Mesenchymal stem cell (in vitro differentiated cells and primary cell): Measurements from ENCODE around the gene KIT.

Source experiments
- DNase-seq: peaks from one replicate; pipeline ENCODE4 v3.0.0-alpha.2; 2013
- H2AFZ ChIP-seq: one replicate; pipeline ENCODE4 v1.6.1; 2013; ENCODE audit warnings: low read depth, mild to moderate bottlenecking, control low read depth, inconsistent platforms, low read length, moderate library complexity
- H2AK5ac ChIP-seq: 2 replicates; pipeline ENCODE4 v1.6.1; 2013; ENCODE audit warnings: low read length, moderate library complexity, mild to moderate bottlenecking, inconsistent platforms; ENCODE audit not compliant: severe bottlenecking
- H2BK120ac ChIP-seq: one replicate; pipeline ENCODE4 v1.6.1; 2013; ENCODE audit warnings: low read depth, mild to moderate bottlenecking, inconsistent platforms, low read length, moderate library complexity
- H2BK12ac ChIP-seq, 2 experiments: one replicate each; pipeline ENCODE4 v1.6.1; 2013; ENCODE audit warnings: inconsistent platforms in 2 of 2, low read length in 2 of 2, mild to moderate bottlenecking in 2 of 2, moderate library complexity in 2 of 2, control low read depth in 1 of 2
- H2BK15ac ChIP-seq: one replicate; pipeline ENCODE4 v1.6.1; 2013; ENCODE audit warnings: mild to moderate bottlenecking, low read depth, inconsistent platforms; ENCODE audit not compliant: poor library complexity, severe bottlenecking
- H2BK5ac ChIP-seq: 2 replicates; pipeline ENCODE4 v1.6.1; 2013; ENCODE audit warnings: low read depth, mild to moderate bottlenecking, low read length, control low read depth, inconsistent platforms; ENCODE audit not compliant: poor library complexity, severe bottlenecking
- H3K14ac ChIP-seq, 2 experiments: one replicate each; pipeline ENCODE4 v1.6.1; 2013; ENCODE audit warnings: inconsistent platforms in 2 of 2, low read length in 2 of 2, control low read depth in 1 of 2, mild to moderate bottlenecking in 1 of 2, moderate library complexity in 1 of 2
- H3K18ac ChIP-seq, 2 experiments: one replicate each; pipeline ENCODE4 v1.6.1; 2013; ENCODE audit warnings: inconsistent platforms in 2 of 2, low read length in 2 of 2, control low read depth in 1 of 2, low read depth in 1 of 2, mild to moderate bottlenecking in 1 of 2
- H3K23ac ChIP-seq, 2 experiments: one replicate each; pipeline ENCODE4 v1.6.1; 2013; ENCODE audit warnings: inconsistent platforms in 2 of 2, low read length in 2 of 2, mild to moderate bottlenecking in 2 of 2, moderate library complexity in 2 of 2, control low read depth in 1 of 2
- H3K27ac ChIP-seq: 2 replicates; pipeline ENCODE4 v1.5.1; 2013; ENCODE audit warnings: mild to moderate bottlenecking, moderate library complexity, low read length, control low read depth, inconsistent platforms; ENCODE audit not compliant: poor library complexity, severe bottlenecking
- H3K27me3 ChIP-seq, 2 experiments: 2 replicates each; pipeline versions ENCODE4 v1.6.1 to v1.7.0; 2013; ENCODE audit warnings: low read length in 2 of 2, mild to moderate bottlenecking in 2 of 2, moderate library complexity in 2 of 2, control low read depth in 1 of 2, inconsistent platforms in 1 of 2; ENCODE audit not compliant: control insufficient read depth in 1 of 2, insufficient read depth in 1 of 2
- H3K36me3 ChIP-seq, 2 experiments: 2 replicates each; pipeline versions ENCODE4 v1.6.1 to v1.7.0; 2013; ENCODE audit warnings: low read length in 2 of 2, control low read depth in 1 of 2, inconsistent platforms in 1 of 2, low read depth in 1 of 2, mild to moderate bottlenecking in 1 of 2; ENCODE audit not compliant: insufficient read depth in 2 of 2, control insufficient read depth in 1 of 2
- H3K4ac ChIP-seq, 2 experiments: one replicate each; pipeline ENCODE4 v1.6.1; 2013; ENCODE audit warnings: inconsistent platforms in 2 of 2, low read length in 2 of 2, mild to moderate bottlenecking in 2 of 2, moderate library complexity in 2 of 2, control low read depth in 1 of 2, low read depth in 1 of 2
- H3K4me1 ChIP-seq: 2 replicates; pipeline ENCODE4 v1.6.1; 2013; ENCODE audit warnings: low read depth, low read length, control low read depth; ENCODE audit not compliant: control insufficient read depth, insufficient read depth
- H3K4me2 ChIP-seq: 2 replicates; pipeline ENCODE4 v1.6.1; 2013; ENCODE audit warnings: low read length, mild to moderate bottlenecking, inconsistent platforms; ENCODE audit not compliant: poor library complexity, severe bottlenecking
- H3K4me3 ChIP-seq, 2 experiments: 2 replicates each; pipeline versions ENCODE4 v1.5.1 to v1.7.0; 2013; ENCODE audit warnings: low read length in 2 of 2, mild to moderate bottlenecking in 2 of 2, control low read depth in 1 of 2, low read depth in 1 of 2; ENCODE audit not compliant: insufficient read depth in 1 of 2
- H3K79me1 ChIP-seq: replicated peaks from 2 replicates; pipeline ENCODE4 v1.6.1; 2013; ENCODE audit warnings: mild to moderate bottlenecking, control low read depth, low read length, inconsistent platforms; ENCODE audit not compliant: poor library complexity, severe bottlenecking
- H3K9ac ChIP-seq: 2 replicates; pipeline ENCODE4 v1.7.0; 2013; ENCODE audit warnings: mild to moderate bottlenecking, low read length, moderate library complexity
- H3K9me3 ChIP-seq: 2 replicates; pipeline ENCODE4 v1.7.0; 2013; ENCODE audit warnings: mild to moderate bottlenecking, low read length; ENCODE audit not compliant: control insufficient read depth
- H4K8ac ChIP-seq: one replicate; pipeline ENCODE4 v1.6.1; 2013; ENCODE audit warnings: inconsistent platforms, mild to moderate bottlenecking, low read length, moderate library complexity
- H4K91ac ChIP-seq: one replicate; pipeline ENCODE4 v1.6.1; 2013; ENCODE audit warnings: mild to moderate bottlenecking, low read length, inconsistent platforms
- whole genome bisulfite sequencing: methylation state at CpG from one replicate; pipeline ENCODE4 v1.1.7; 2013; ENCODE audit warnings: mixed read lengths; 5-methylcytosine and 5-hydroxymethylcytosine counted together

The KIT gene

GRCh38 chr4:54708339-54709279 is 50.9 kb downstream of the KIT start:
- Histone ChIP-seq H3K9ac (no peak overlapping the region), H3K36me3 (peaks cover 0 to 13% of the 10 kb centered on the region in 2 experiments), H2BK120ac (no peak overlapping the region), H3K4me2 (no peak overlapping the region), H3K9me3 (no peaks in the 10 kb centered on the region), H3K27me3 (peaks cover 0 to 11% of the 10 kb centered on the region in 2 experiments), H3K27ac (no peak overlapping the region), H2BK5ac (no peak overlapping the region), H3K4me1 (no peaks in the 10 kb centered on the region), H3K18ac (peak overlapping the region in 1 of 2 experiments; percentile 28), H2BK12ac (no peak overlapping the region), H3K4ac (no peak overlapping the region), H3K23ac (no peak overlapping the region), H4K8ac (no peak overlapping the region), H2AFZ (no peak overlapping the region), H2AK5ac (no peak overlapping the region), H3K79me1 (no peaks in the 10 kb centered on the region), H4K91ac (no peak overlapping the region), H3K4me3 (no peak overlapping the region), H2BK15ac (no peak overlapping the region), H3K14ac (no peak overlapping the region)
- WGBS, result 85% methylated on average over 14 of the region's 20 CpGs
- no peak for DNase-seq

GRCh38 chr4:54709400-54709799 is 51.6 kb downstream of the KIT start:
- Histone ChIP-seq H3K79me1 (no peaks in the 10 kb centered on the region), H3K23ac (no peak overlapping the region), H2BK120ac (no peak overlapping the region), H2BK12ac (no peak overlapping the region), H3K27ac (no peak overlapping the region), H3K4ac (no peak overlapping the region), H4K8ac (no peak overlapping the region), H3K18ac (no peak overlapping the region), H3K36me3 (peaks cover 0 to 7% of the 10 kb centered on the region in 2 experiments), H3K9ac (no peak overlapping the region), H4K91ac (no peak overlapping the region), H3K4me3 (no peak overlapping the region), H3K4me1 (no peaks in the 10 kb centered on the region), H2AFZ (no peak overlapping the region), H3K4me2 (no peak overlapping the region), H3K9me3 (no peaks in the 10 kb centered on the region), H3K27me3 (peaks cover 0 to 11% of the 10 kb centered on the region in 2 experiments), H2BK5ac (no peak overlapping the region), H3K14ac (no peak overlapping the region), H2BK15ac (no peak overlapping the region), H2AK5ac (no peak overlapping the region)
- 65% methylated on average over 8 of the region's 8 CpGs for WGBS
- peak; percentile 84 for DNase-seq

GRCh38 chr4:54712206-54712605 is 54.4 kb downstream of the KIT start:
- Histone ChIP-seq H2BK12ac (no peak overlapping the region), H3K18ac (no peak overlapping the region), H4K8ac (no peak overlapping the region), H3K9ac (no peak overlapping the region), H3K27me3 (peaks cover 0 to 11% of the 10 kb centered on the region in 2 experiments), H2AK5ac (no peak overlapping the region), H3K36me3 (peaks cover 0 to 5% of the 10 kb centered on the region in 2 experiments), H3K4me1 (no peaks in the 10 kb centered on the region), H3K4me2 (no peak overlapping the region), H3K14ac (no peak overlapping the region), H3K4ac (no peak overlapping the region), H2BK5ac (no peak overlapping the region), H2BK15ac (no peak overlapping the region), H3K4me3 (no peak overlapping the region), H3K79me1 (no peaks in the 10 kb centered on the region), H2AFZ (no peak overlapping the region), H3K27ac (no peak overlapping the region), H3K23ac (no peak overlapping the region), H2BK120ac (no peak overlapping the region), H3K9me3 (no peaks in the 10 kb centered on the region), H4K91ac (no peak overlapping the region)
- WGBS, result 55% methylated on average over 1 of the region's 2 CpGs
- DNase-seq, result no peak

- Histone ChIP-seq H2AK5ac (no peak overlapping the region), H2BK5ac (no peak overlapping the region), H4K8ac (no peak overlapping the region), H3K18ac (no peak overlapping the region), H3K4me1 (no peaks in the 10 kb centered on the region), H3K4me2 (no peak overlapping the region), H3K4me3 (no peak overlapping the region), H3K27me3 (peaks cover 0 to 3% of the 10 kb centered on the region in 2 experiments), H3K14ac (no peak overlapping the region), H3K9me3 (no peaks in the 10 kb centered on the region), H2AFZ (no peak overlapping the region), H2BK12ac (no peak overlapping the region), H3K36me3 (no peaks in the 10 kb centered on the region), H3K79me1 (no peaks in the 10 kb centered on the region), H3K23ac (no peak overlapping the region), H4K91ac (no peak overlapping the region), H2BK15ac (no peak overlapping the region), H3K27ac (no peak overlapping the region), H2BK120ac (no peak overlapping the region), H3K9ac (no peak overlapping the region), H3K4ac (no peak overlapping the region)
- DNase-seq, result no peak
- WGBS, result 79% methylated on average over 8 of the region's 8 CpGs
These were observed 56.9 kb downstream of the KIT start for GRCh38 chr4:54714631-54715030.
